Stimulated activated CD8-positive, alpha-beta memory T cell treated with anti-CD3 and anti-CD28 coated beads, Interleukin-7, amount 100 ng/mL, for 24 hours (primary cell): ENCODE measurements around the gene TNFRSF1B.

Experiments used
- DNase-seq: peaks from one replicate; pipeline ENCODE4 v3.0.0-alpha.2; 2020; ENCODE audit warnings: low read depth

Gene TNFRSF1B

DNA sequence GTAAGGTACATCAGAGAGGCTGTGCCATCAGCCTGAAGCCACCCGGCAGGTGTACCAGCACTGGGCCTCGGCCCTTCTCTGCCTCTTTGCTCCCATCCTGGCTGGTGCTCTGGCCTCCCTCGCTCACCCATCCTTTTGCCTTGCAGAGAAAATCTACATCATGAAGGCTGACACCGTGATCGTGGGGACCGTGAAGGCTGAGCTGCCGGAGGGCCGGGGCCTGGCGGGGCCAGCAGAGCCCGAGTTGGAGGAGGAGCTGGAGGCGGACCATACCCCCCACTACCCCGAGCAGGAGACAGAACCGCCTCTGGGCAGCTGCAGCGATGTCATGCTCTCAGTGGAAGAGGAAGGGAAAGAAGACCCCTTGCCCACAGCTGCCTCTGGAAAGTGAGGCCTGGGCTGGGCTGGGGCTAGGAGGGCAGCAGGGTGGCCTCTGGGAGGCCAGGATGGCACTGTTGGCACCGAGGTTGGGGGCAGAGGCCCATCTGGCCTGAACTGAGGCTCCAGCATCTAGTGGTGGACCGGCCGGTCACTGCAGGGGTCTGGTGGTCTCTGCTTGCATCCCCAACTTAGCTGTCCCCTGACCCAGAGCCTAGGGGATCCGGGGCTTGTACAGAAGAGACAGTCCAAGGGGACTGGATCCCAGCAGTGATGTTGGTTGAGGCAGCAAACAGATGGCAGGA lies 24.5 kb upstream of the TNFRSF1B start:
- no peak for DNase-seq

DNA sequence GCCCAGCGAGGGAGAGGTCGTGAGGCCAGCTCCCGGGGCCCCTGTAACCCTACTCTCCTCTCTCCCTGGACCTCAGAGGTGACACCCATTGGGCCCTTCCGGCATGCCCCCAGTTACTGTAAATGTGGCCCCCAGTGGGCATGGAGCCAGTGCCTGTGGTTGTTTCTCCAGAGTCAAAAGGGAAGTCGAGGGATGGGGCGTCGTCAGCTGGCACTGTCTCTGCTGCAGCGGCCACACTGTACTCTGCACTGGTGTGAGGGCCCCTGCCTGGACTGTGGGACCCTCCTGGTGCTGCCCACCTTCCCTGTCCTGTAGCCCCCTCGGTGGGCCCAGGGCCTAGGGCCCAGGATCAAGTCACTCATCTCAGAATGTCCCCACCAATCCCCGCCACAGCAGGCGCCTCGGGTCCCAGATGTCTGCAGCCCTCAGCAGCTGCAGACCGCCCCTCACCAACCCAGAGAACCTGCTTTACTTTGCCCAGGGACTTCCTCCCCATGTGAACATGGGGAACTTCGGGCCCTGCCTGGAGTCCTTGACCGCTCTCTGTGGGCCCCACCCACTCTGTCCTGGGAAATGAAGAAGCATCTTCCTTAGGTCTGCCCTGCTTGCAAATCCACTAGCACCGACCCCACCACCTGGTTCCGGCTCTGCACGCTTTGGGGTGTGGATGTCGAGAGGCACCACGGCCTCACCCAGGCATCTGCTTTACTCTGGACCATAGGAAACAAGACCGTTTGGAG lies 23.7 kb upstream of the TNFRSF1B start:
- no peak for DNase-seq

DNA sequence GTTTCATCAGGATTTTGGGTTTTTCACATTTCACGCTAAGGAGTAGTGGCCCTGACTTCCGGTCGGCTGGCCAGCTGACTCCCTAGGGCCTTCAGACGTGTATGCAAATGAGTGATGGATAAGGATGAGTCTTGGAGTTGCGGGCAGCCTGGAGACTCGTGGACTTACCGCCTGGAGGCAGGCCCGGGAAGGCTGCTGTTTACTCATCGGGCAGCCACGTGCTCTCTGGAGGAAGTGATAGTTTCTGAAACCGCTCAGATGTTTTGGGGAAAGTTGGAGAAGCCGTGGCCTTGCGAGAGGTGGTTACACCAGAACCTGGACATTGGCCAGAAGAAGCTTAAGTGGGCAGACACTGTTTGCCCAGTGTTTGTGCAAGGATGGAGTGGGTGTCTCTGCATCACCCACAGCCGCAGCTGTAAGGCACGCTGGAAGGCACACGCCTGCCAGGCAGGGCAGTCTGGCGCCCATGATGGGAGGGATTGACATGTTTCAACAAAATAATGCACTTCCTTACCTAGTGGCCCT lies 23.1 kb upstream of the TNFRSF1B start:
- DNase-seq: no peak

DNA sequence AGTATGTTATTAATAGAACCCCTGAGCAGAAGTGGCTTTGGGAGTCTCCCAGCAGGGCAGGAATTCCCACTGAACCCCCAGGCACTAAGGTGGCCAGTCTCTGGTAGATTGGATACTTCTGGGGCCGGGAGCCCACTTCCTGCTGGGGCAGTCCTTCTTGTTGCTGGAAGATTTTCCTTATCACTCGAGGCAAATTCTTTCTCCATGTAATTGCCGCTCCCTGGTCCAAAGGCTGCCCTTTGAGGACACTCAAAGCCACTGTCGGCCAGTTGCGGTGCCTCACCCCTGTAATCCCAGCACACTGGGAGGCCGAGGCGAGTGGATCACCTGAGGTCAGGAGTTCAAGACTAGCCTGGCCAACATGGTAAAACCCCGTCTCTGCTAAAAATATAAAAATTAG lies 22.6 kb upstream of the TNFRSF1B start:
- no peak for DNase-seq

DNA sequence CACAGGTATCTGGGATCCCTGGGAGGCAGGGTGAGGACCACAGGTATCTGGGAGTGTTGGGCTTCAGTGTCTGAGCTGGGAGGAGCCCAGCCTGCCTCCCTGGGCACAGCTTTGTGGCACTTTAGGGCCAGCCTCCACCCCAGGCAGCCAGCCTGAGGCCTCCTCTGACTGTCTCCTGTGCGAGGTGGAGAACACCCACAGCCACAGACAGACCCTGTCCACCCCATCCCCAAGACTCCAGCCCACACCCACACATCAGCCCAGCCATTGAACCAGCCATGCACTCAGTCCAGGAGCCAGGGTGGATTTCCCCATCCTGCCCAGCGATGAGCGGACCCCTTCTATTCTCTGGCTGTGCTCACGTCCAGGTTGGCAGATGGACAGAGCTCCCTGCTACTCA lies 21.8 kb upstream of the TNFRSF1B start:
- no peak for DNase-seq

DNA sequence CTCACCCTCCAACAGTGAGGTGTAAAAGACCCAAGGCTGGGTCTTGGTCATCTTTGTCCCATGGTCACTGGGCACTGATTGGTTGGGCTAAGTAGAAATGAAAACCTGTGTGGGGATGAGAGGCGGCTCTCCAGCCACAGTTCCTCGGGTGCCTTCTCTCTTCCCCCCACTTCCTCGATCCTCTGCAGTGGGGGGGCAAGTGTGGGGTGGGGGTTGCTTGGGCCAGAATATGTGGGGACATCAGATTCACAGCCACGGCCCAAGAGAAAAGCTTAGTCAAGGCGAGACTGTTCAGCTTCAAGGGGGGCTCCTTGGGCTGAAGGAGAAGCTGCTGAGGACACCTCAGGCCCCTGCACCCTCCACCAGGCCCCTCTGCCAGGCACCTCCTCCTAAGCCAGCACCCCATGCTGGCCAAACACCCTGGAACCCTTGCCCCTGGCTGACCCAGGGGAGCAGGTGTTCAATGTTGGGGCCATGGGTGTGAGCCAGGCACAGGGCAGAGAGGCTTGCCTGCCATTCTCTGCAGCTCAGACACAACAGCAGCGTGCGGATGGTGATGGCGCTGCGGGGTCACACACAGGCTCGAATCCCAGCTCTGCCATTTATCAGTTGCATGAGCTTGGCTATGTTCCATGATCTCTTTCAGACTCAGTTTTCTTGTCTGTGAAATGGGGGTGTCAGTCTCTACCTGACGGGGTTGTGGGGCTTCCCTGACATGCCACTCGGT lies 21.0 kb upstream of the TNFRSF1B start:
- DNase-seq: no peak

DNA sequence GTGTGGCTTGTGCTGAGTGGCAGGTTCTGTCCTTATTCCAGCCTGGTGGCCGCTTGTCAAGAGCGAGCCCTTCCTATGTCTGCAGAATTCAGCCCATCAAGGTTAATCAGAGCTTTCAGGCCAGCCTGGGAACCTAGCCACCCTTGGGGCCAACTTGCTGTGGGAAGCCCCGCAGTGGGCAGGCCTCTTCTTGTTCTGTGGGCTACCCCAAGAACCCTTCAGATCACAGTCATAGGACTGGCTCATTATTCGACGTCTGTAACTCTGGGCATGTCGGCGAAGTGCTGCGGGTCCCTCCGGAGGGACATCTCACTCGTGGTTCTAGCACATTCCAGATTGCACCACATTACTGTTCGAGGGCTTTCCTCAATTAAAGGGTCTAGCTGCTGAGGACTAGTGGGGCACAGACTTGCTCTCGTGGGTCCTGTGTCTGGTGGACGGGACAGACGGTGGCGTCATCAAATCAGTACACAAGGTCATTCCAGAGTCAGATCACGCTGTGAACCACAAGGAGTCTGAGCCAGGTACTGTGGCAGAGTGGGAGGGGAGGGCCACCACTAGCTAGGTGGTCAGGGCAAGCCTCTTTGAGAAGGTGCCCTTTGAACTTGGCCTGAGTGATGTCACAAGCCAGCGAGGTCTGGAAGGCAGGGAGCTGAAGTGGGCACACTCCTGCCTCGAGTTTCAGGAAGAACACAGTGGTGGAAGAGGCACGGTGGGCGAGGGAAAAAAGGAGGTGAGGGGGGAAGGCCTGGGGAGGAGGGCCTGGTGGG lies 20.3 kb upstream of the TNFRSF1B start:
- DNase-seq: no peak

DNA sequence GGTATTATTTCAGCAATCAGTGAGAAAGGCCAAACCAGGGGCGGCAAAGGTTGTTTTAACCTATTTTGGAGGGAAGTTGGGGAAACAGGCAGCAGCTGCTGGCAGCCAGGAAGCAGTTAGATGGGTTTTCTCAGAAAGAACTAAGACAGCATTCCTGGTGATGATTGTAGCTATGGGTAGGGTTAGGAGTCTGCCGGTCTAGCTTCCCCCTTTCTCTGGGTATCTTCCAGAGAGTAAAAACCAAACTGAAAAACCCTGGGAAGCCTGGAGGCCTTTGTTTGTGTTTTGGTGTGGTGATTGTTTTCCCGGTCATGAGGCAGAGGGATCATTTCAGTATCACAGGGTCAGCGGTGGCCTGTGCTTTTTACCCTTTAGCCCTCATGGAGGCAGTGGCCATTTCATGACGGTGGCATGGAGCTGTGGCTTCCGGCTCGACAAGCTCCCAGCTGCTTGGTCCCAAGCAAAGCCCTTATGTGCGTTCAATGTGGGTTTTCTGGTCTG lies 19.5 kb upstream of the TNFRSF1B start:
- DNase-seq: no peak

DNA sequence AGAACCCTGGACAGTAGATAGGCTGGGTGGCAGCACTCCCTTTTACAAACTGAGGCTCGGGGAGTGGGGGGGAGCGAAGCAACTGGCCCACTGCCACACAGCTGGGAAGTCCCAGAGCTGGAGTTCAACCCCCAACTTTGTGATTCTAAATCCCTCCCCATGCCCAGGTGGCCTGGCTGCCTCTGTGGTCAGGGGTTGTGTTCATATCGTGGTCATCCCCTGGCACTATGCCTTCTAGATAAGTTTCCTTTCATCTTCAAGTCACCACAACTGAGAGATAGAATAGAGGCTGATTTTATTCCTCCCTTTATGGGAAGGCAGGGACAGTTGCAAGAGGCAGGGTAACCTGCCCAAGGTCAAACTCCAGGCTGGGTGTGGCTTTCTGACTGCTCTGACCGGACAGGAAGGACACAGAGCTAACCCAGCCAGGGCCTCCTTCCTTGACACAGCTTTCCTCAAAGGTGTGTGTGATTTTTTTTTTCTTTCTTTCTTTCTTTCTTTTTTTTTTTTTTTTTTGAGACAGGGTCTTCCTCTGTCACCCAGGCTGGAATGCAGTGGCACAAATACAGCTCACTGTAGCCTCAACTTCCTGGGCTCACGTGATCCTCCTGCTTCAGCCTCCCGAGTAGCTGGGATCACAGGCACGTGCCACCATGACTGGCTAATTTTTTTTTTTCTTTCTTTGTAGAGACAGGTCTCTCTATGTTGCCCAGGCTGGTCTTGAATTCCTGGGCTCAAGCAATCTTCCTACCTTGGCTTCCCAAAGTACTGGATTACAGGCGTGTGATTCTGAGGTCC lies 18.4 kb upstream of the TNFRSF1B start:
- DNase-seq: no peak

DNA sequence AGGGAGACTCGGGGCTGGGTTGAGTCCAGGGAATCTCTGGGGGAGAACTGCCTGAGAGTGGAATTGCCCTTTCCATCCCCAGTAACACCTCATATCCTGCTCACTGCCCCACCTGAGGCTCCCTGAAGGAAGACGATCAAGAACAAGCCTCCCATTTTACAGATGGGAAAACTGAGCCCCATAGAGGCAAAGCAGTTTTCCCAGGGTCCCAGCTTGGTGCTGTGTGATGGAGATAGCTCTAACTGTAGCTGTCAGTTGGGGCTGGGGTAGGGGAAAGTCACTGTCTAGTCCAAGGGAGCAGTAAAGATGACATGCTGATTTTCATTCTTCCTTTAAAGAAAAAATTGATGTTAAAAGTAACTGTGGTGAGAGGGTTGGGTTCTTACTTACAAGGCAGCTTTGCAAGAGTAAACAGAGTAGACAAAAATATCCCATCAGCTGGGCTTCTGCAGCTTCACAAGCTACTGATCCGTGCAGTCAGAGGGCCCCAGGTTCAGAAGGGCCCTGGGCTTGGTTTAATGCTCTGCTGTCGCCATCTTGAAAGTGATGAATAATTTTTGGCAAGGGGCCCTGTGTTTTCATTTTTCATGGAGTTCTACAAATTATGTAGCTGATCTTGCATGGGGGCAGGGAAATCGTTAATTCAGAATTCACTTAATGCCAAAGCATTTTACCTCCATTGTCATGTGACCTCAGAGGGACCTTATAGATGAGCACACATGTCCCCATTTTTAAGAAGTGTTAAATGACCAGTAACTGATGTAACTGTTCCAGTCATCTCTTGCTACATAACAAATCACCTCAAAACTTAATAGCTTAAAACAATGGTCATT lies 17.6 kb upstream of the TNFRSF1B start:
- no peak for DNase-seq

DNA sequence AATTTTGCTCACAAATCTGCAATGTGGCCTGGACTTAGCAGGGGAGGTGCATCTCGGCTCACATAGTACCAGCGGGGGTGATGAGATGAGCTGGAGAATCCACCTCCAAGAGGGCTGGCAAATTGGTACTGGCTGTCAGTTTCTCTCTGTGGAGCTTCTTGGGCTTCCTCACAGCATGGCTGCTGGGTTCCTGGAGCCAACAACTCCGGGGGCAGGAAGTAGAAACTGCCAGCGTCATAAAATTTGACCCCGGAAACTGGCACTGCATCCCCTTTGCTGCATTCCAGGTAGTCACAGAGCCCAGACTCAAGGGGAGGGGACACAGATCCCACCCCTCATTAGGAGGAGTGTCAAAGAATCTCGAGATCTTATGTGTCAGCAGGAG lies 17.0 kb upstream of the TNFRSF1B start:
- no peak for DNase-seq

DNA sequence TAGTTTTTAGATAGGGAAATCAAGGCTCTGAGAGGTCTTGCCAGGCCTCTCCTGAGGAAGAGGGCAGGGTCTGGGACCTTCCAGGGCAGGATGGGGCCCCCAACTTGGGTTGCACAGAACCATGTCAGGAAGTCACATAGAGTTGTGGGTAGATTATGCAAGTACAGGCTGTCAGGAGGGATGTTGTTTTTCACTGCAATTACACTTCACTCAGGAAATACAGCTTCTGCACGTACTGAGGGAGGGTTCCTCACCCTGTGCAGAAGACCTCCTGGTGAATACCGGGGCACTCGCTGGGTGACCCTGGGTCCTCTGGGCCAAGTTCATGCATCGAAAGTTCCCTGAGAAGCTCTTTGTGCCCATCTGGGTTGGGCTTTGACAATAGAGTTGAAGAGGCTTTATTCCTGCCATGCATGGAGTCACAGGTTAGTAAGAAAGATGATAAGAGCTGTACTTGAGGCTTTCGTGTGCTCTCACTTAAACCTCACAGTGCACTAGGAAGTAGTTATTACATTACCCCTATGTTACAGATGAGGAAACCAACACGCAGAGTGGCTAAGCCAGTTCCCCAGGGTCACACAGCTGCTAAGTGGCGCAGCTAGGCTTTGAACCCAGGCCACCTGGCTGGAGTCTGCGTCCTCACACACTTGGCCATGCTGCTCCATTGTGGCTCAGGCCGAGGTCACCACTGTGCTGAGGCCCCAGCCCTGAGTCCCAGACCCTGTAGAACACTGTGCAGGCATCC lies 16.2 kb upstream of the TNFRSF1B start:
- no peak for DNase-seq

DNA sequence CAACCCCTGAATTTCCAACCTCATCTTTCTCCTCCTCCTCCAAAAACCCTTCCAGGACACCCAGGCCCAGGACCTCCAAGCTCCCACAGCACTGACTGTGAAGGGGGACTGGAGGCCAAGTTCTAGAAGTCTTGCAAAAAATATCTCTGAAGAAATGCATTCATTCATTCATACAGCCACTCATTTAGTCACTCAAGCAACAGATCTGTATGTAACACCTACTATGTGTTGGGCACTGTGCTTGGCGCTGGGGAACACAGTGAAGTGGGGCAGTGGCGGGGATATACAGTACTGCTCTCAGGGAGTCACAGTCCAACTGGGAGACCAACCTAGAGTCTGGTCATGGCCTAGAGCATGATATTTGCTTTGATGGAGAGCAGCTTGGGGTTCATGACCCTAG lies 15.3 kb upstream of the TNFRSF1B start:
- no peak for DNase-seq

DNA sequence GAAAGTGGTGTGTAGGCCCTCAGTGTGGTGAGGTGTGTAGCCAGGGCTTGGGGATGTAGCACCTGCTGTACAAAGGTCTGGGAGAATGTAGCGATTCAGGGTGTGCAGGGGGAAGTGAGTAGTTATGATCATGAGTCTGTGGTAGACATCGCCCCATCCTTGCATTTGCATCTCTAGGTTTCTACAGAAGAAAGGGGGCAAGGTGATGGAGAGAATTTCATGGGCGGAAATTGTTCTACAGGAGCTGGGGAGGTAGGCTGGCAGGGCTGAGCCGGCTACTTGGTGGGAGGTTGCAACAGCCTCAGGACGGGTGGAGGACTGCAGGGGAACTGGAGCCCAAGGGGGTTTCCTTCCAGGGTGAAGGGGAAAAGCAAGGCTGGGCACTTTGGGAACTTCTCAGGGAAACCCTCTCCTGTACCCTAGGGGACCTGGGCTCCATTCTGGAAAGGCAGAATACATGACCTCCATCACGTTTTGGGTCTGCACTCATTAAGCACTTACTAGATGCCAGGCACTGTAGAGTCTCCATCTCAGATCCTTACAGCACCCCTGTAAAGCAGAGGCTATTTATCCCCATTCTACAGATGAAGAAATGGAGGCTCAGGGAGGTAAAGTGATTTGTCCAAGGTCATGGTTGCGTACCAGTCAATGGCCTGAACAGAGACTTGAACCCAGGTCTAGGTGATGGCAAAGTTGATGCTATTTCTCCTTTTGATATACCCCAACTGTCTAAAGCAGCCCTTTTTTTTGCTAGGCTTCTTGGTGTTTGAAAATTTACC lies 14.5 kb upstream of the TNFRSF1B start:
- DNase-seq: no peak

DNA sequence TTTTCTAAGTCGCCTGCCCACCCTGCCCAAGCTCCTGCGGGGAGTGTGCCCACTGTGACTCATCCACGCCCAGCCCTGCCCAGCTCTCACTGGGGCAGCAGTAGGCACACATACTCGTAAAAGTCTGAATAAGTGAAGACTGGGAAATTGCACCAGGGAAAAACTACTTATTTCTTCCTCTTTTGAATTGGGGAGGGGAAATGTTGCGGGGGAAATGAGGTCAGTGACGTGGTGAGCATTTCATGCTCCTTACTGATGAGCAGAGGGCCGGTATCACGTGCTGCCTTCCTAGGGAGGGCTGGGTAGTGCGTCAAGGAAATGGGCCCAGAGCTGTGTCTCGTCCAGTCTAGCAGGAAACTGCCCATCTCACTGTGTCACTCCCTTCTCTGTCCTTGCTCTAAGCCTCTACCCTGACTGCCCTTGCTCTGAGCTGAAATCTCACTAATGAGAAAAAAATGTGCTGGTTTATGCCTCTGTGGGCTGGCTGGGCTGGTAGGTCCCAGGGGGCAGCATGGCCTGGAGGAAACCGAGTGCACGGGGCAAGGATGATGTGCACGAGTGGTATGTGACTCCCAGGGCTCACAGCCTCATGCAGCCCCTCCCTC lies 13.5 kb upstream of the TNFRSF1B start:
- no peak for DNase-seq

DNA sequence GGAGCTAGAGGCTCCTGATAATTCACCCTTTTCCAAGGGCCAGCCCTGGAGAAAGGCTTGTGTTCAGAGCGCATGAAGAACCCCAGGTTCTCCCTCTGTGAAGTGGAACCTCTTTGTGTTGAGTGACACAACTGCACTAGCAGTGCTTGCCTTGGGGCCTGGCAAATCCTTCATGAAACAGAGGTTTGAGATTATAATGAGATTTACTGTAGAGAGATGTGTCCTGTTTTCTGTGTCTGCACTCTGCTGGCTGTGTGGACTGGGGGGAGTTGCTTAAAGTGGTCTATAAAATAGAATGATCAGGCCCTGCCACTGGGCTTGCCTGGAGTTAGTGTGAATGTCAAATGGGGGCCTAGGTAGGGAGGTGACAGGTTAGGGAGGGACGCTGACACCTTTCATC lies 11.5 kb upstream of the TNFRSF1B start:
- DNase-seq: no peak

DNA sequence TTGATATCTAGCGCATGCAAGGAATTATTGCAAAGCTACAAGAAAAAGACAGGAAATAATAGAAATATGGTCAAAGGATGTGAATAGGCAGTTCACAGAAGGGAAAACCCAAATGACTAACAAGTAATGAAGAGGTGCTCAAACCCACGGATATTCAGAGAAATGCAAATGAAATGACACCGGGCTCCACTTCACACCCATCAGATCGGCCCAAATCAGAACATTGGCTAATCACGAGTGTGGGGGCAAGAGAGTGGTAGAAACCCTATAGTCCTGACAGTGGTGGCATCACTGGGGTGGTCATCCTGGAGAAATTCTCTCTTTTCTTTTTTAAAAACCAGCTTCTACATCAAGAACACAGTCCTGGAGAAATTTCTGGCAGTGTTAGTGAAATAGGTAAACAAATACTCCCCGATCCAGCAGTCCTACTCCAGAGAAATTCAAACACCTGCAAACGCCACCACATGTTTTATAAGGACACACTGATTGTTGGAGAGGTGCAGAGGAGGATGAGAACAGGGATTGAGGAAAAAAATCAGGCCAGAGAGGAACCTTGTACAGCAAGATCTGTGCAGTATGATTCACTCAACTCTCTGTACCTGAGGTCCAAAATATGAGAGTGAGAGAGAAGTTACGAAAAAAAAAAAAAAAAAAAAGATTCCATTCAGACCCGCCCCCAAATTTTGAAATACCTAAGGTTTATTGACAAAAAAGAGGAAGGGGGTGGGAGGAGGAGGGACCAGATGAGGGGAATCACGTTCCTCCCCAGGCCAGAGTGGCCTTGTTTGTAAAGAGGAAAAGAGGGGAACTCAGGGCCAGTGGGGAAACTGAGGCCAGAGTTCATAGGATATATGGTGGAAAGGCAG lies 9.2 kb upstream of the TNFRSF1B start:
- no peak for DNase-seq
